ENCODE measurements around the gene ASTL.

ASTL gene

DNA sequence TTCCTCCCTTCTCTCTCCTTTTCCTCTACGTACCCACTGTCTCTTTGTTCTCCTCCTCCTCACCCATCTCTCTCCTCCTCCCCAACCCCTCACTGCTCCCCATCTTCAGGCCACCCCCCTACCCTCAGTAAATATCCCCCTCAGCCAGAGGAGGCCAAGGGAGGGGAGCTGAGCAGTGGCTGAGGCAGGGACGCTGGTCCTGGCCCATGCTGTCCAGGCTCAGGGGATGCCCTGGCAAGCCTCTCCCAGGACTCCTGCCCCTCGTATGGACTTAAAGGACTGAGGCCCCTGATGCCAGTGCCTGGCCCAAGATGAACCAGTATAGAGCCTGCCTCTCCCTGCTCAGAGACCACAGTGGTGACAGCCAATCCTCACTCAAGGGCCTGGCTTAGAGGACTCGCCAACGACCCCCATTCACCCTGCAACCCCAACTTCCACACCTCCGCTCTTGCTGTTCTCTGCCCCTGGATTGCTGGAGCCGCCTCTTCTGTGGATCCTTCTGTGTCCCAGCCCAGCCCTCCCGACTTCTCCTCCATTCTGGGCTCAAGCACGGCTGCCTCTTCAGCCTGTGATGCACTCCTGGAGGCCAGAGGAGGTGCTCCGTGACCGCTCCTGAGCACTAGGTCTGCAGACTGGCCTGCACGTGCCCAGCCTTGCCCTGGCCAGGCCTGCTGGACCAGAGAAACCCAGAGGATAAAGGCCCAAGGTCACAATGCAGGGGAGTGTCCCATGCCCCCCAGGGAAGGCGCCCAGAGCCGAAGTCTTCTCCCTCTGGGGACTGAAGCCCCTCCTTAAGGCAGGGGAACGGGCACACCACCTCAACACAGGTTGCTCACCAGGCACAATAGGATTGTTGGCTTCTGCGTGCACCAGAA is 16.4 kb upstream of the ASTL start:
- Histone ChIP-seq H3K9me3 (ENCODE audit: control insufficient read depth, insufficient read depth, low read depth, low read length) (no peaks in the 10 kb centered on the region), H3K36me3 (ENCODE audit: control insufficient read depth in 2 of 2, insufficient read depth in 1 of 2, low read length in 2 of 2) (no peaks in the 10 kb centered on the region), H3K4me3 (ENCODE audit: low read depth, low read length) (no peak overlapping the region), H3K27ac (ENCODE audit: extremely low read depth, low read depth, low read length) (no peak overlapping the region), H3K4me1 (ENCODE audit: control insufficient read depth, insufficient read depth, low read length) (no peaks in the 10 kb centered on the region)
- ChIA-PET POLR2A (no interaction called here), CTCF (interaction anchor here (0.6 to 3.1 kb wide), 3 partner anchors 20 to 21 kb away, joined by 4 to 15 read pairs (median 5); no protein-coding TSS in a partner anchor)
- TF ChIP-seq, protein P1, sequence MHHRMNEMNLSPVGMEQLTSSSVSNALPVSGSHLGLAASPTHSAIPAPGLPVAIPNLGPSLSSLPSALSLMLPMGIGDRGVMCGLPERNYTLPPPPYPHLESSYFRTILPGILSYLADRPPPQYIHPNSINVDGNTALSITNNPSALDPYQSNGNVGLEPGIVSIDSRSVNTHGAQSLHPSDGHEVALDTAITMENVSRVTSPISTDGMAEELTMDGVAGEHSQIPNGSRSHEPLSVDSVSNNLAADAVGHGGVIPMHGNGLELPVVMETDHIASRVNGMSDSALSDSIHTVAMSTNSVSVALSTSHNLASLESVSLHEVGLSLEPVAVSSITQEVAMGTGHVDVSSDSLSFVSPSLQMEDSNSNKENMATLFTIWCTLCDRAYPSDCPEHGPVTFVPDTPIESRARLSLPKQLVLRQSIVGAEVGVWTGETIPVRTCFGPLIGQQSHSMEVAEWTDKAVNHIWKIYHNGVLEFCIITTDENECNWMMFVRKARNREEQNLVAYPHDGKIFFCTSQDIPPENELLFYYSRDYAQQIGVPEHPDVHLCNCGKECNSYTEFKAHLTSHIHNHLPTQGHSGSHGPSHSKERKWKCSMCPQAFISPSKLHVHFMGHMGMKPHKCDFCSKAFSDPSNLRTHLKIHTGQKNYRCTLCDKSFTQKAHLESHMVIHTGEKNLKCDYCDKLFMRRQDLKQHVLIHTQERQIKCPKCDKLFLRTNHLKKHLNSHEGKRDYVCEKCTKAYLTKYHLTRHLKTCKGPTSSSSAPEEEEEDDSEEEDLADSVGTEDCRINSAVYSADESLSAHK (tag by site-specific recombination; IDR thresholded peaks at IDR 0.05) = no peak
- TF ChIP-seq ZNF596 (tag by site-specific recombination; IDR thresholded peaks at IDR 0.05) (no peak), FEZF1 (tag by site-specific recombination; IDR thresholded peaks at IDR 0.05) (no peak), SETDB1 (IDR thresholded peaks at IDR 0.05; ENCODE audit: insufficient read length, low read length) (no peak), ZNF341 (tag by site-specific recombination; IDR thresholded peaks at IDR 0.05; ENCODE audit: low read depth) (no peak), ZNF2 (tag by site-specific recombination; IDR thresholded peaks at IDR 0.05) (no peak), ZNF645 (tag by site-specific recombination; IDR thresholded peaks at IDR 0.05) (no peak), YY2 (tag by site-specific recombination; IDR thresholded peaks at IDR 0.05) (no peak), ZNF776 (tag by site-specific recombination; IDR thresholded peaks at IDR 0.05; ENCODE audit: borderline replicate concordance) (no peak), ZNF510 (tag by site-specific recombination; IDR thresholded peaks at IDR 0.05; ENCODE audit: insufficient replicate concordance) (no peak), RBAK (tag by site-specific recombination; IDR thresholded peaks at IDR 0.05) (no peak), ZNF112 (tag by site-specific recombination; IDR thresholded peaks at IDR 0.05) (no peak), ZNF391 (tag by site-specific recombination; IDR thresholded peaks at IDR 0.05; ENCODE audit: borderline replicate concordance, low read depth) (no peak), ZNF843 (tag by site-specific recombination; IDR thresholded peaks at IDR 0.05) (no peak), ZNF580 (tag by site-specific recombination; IDR thresholded peaks at IDR 0.05) (no peak)
- TF ChIP-seq, protein P2, sequence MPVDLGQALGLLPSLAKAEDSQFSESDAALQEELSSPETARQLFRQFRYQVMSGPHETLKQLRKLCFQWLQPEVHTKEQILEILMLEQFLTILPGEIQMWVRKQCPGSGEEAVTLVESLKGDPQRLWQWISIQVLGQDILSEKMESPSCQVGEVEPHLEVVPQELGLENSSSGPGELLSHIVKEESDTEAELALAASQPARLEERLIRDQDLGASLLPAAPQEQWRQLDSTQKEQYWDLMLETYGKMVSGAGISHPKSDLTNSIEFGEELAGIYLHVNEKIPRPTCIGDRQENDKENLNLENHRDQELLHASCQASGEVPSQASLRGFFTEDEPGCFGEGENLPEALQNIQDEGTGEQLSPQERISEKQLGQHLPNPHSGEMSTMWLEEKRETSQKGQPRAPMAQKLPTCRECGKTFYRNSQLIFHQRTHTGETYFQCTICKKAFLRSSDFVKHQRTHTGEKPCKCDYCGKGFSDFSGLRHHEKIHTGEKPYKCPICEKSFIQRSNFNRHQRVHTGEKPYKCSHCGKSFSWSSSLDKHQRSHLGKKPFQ (tag by site-specific recombination; IDR thresholded peaks at IDR 0.05) = no peak

GRCh38 chr2:96153991-96154431 is 15.7 kb upstream of the ASTL start:
- no peaks in the 10 kb centered on the region for H3K9me3 ChIP-seq (ENCODE audit: control insufficient read depth, insufficient read depth, low read depth, low read length)
- no peaks in the 10 kb centered on the region for H3K4me1 ChIP-seq (ENCODE audit: control insufficient read depth, insufficient read depth, low read length)
- ChIA-PET CTCF (interaction anchor here (1.0 to 3.1 kb wide), 2 partner anchors 15 to 20 kb away, joined by 3 to 15 read pairs; no protein-coding TSS in a partner anchor), POLR2A (no interaction called here)
- no peak overlapping the region for H3K27ac ChIP-seq (ENCODE audit: extremely low read depth, low read depth, low read length)
- H3K36me3 ChIP-seq (ENCODE audit: control insufficient read depth in 2 of 2, insufficient read depth in 1 of 2, low read length in 2 of 2) = no peaks in the 10 kb centered on the region
- no peak overlapping the region for H3K4me3 ChIP-seq (ENCODE audit: low read depth, low read length)
- TF ChIP-seq ZNF175 (tag by site-specific recombination; IDR thresholded peaks at IDR 0.05) = no peak
- TF ChIP-seq, protein P3, sequence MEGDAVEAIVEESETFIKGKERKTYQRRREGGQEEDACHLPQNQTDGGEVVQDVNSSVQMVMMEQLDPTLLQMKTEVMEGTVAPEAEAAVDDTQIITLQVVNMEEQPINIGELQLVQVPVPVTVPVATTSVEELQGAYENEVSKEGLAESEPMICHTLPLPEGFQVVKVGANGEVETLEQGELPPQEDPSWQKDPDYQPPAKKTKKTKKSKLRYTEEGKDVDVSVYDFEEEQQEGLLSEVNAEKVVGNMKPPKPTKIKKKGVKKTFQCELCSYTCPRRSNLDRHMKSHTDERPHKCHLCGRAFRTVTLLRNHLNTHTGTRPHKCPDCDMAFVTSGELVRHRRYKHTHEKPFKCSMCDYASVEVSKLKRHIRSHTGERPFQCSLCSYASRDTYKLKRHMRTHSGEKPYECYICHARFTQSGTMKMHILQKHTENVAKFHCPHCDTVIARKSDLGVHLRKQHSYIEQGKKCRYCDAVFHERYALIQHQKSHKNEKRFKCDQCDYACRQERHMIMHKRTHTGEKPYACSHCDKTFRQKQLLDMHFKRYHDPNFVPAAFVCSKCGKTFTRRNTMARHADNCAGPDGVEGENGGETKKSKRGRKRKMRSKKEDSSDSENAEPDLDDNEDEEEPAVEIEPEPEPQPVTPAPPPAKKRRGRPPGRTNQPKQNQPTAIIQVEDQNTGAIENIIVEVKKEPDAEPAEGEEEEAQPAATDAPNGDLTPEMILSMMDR (tag by site-specific recombination; IDR thresholded peaks at IDR 0.05) = peak; percentile 63; the same call in 1 of the 2 replicates
- TF ChIP-seq ZNF645 (tag by site-specific recombination; IDR thresholded peaks at IDR 0.05) = no peak
- no peak for TF ChIP-seq SP3 (tag by site-specific recombination; IDR thresholded peaks at IDR 0.05)
- TF ChIP-seq GLIS2 (tag by site-specific recombination; IDR thresholded peaks at IDR 0.05) = peak; percentile 47; the same call in 1 of the 2 replicates

All from HEK293 (cell line).